Right lobe of liver (tissue), 4 donors: ENCODE measurements around the gene CHRNB1.

ENCODE experiments used
- POLR2A ChIP-seq: fragments of 450-650 bp; IDR thresholded peaks from one replicate; pipeline ENCODE4 v1.6.1; 2017; ENCODE audit warnings: antibody characterized with exemption, mild to moderate bottlenecking
- TF ChIP-seq, protein P1 (sequence below), 4 donors: fragments of 200-600 bp in 3 of 4; fragments of 450-650 bp in 1 of 4; IDR thresholded peaks; one replicate each; pipeline versions ENCODE4 v1.5.1 to v1.8.0; 2016 to 2022; ENCODE audit warnings: antibody characterized with exemption in 4 of 4, mild to moderate bottlenecking in 2 of 4
- donor health status: DM: no; HTN: no; CAD: no.
- donor health status: DM: no; HTN: no; CAD: no.
- donor health status: DM: no; HTN: yes; CAD: no.

DNA sequence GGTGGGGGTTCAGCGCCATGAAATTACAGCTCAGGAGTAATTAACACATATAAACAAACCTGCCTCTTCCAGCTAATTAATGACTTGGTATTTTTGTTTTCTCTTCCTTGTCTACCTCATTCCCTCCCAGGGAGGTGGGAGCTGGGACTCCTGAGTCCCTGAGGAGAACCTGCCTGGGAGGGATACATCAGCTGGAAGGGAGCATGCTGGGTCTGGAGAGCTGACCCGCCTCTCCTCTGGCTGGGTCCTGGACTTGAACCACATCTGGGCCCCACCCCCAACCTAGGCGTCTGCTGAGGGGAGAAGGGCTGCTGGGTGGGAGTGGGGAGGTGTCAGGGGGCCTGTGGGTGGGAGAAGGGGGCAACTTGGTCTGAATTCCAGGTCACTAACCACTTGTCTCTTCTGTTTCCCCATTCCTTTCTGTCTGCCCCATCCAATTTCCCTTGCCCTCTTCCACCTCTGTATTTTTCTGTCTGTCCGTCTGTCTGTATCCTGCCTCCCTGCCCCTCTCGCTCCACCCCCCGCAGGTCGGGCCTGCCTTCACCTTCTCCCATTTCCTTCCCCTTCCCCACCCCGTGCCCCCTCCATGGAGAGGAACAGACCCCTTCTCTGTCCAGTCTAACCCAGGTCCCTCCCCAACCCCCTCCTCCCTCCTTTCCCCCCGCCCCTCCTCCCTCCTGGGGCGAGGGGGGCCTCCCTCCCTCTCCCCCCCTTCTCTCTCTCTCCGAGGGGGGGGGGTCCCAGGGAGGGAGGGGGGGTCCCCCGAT, 37.2 kb upstream of the CHRNB1 start, which contains the start of gene NLGN2:
- TF ChIP-seq, protein P1, sequence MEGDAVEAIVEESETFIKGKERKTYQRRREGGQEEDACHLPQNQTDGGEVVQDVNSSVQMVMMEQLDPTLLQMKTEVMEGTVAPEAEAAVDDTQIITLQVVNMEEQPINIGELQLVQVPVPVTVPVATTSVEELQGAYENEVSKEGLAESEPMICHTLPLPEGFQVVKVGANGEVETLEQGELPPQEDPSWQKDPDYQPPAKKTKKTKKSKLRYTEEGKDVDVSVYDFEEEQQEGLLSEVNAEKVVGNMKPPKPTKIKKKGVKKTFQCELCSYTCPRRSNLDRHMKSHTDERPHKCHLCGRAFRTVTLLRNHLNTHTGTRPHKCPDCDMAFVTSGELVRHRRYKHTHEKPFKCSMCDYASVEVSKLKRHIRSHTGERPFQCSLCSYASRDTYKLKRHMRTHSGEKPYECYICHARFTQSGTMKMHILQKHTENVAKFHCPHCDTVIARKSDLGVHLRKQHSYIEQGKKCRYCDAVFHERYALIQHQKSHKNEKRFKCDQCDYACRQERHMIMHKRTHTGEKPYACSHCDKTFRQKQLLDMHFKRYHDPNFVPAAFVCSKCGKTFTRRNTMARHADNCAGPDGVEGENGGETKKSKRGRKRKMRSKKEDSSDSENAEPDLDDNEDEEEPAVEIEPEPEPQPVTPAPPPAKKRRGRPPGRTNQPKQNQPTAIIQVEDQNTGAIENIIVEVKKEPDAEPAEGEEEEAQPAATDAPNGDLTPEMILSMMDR (IDR thresholded peaks at IDR 0.05): no peak
- no peak for TF ChIP-seq POLR2A
